ENCODE measurements around the gene TPM3.

TPM3 gene

GRCh38 chr1:154186852-154187501, 4.9 kb downstream of the TPM3 start:
- H3K27me3 ChIP-seq = no peaks in the 10 kb centered on the region
- no peak overlapping the region for H3K4me3 ChIP-seq
- no peak for TF ChIP-seq CTCF (IDR thresholded peaks at IDR 0.05)
- DNase-seq = no peak
- H3K4me1 ChIP-seq = peaks cover 0 to 20% (median 11%) of the 10 kb centered on the region in 4 donors
- H3K27ac ChIP-seq = no peak overlapping the region
- H3K36me3 ChIP-seq = no peaks in the 10 kb centered on the region
- intact Hi-C loops (cut with DNase I; ENCODE audit: low total_unique reads) = no loop called here
- no peaks in the 10 kb centered on the region for H3K9me3 ChIP-seq

GRCh38 chr1:154186177-154186576, 5.7 kb downstream of the TPM3 start:
- intact Hi-C loops (cut with DNase I; ENCODE audit: low total_unique reads) = no loop called here
- Histone ChIP-seq H3K4me1 (peaks cover 0 to 26% (median 15%) of the 10 kb centered on the region in 4 donors), H3K36me3 (no peaks in the 10 kb centered on the region), H3K27ac (no peak overlapping the region), H3K27me3 (no peaks in the 10 kb centered on the region), H3K9me3 (no peaks in the 10 kb centered on the region), H3K4me3 (no peak overlapping the region)
- TF ChIP-seq CTCF (IDR thresholded peaks at IDR 0.05) = peak in 1 of 2 experiments; percentile 21
- DNase-seq = peak in 1 of 2 donors; percentile 27

- peak overlapping the region; percentile 82 to 86 for H3K27ac ChIP-seq
- TF ChIP-seq CTCF (IDR thresholded peaks at IDR 0.05) = peak in 1 of 2 experiments; percentile 24
- peak; percentile 95 to 97 for DNase-seq
- H3K36me3 ChIP-seq = no peaks in the 10 kb centered on the region
- peaks cover 0 to 40% (median 38%) of the 10 kb centered on the region in 4 donors for H3K4me1 ChIP-seq
- no peaks in the 10 kb centered on the region for H3K27me3 ChIP-seq
- intact Hi-C loops (cut with DNase I; ENCODE audit: low total_unique reads) = no loop called here
- peak overlapping the region; percentile 82 to 93 for H3K4me3 ChIP-seq
- H3K9me3 ChIP-seq = no peaks in the 10 kb centered on the region
Measured at GRCh38 chr1:154183046-154183915, 8.6 kb downstream of the TPM3 start.

GRCh38 chr1:154182344-154183045, 9.4 kb downstream of the TPM3 start:
- H3K36me3 ChIP-seq = no peaks in the 10 kb centered on the region
- no peaks in the 10 kb centered on the region for H3K27me3 ChIP-seq
- TF ChIP-seq CTCF (IDR thresholded peaks at IDR 0.05) = no peak
- H3K9me3 ChIP-seq = no peaks in the 10 kb centered on the region
- peak overlapping the region; percentile 82 to 86 for H3K27ac ChIP-seq
- intact Hi-C loops (cut with DNase I; ENCODE audit: low total_unique reads) = no loop called here
- DNase-seq = peak; percentile 73 to 85
- peak overlapping the region; percentile 82 to 93 for H3K4me3 ChIP-seq
- H3K4me1 ChIP-seq = peaks cover 0 to 48% (median 45%) of the 10 kb centered on the region in 4 donors

- TF ChIP-seq CTCF (IDR thresholded peaks at IDR 0.05) = no peak
- Histone ChIP-seq H3K4me1 (peaks cover 0 to 52% (median 47%) of the 10 kb centered on the region in 4 donors), H3K4me3 (peak overlapping the region; percentile 82 to 93), H3K36me3 (no peaks in the 10 kb centered on the region), H3K27ac (peak overlapping the region; percentile 82 to 86), H3K27me3 (no peaks in the 10 kb centered on the region), H3K9me3 (no peaks in the 10 kb centered on the region)
- intact Hi-C loops (cut with DNase I; ENCODE audit: low total_unique reads) = no loop called here
- no peak for DNase-seq
Measured at GRCh38 chr1:154181944-154182343, 10.0 kb downstream of the TPM3 start.

Data from tibial artery (tissue), 4 donors.